ENCODE data around the gene MSMO1.

DNA sequence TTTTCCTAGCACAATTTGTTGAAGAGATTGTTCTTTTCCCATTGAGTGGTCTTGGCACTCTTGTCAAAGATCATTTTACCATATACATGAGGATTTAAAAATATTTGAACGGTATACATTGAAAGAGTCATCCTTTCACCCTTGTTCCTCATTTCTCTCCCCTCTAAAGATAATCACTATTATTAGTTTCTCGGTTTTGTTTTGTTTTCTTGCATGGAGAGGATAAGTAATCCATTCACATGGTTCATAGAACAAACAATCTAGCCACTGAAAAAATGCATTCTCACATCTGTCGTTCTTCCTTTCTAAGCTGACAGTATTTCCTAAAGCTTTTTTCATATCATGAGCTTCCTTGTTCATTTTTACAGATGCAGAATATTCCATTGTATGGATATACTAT is 39.2 kb upstream of the MSMO1 start:
- TF ChIP-seq ZNF274 (IDR thresholded peaks at IDR 0.05; ENCODE audit: low read depth, low read length) (no peak), SUZ12 (IDR thresholded peaks at IDR 0.05; ENCODE audit: extremely low read depth, insufficient read depth, insufficient read length) (no peak)
